Sciatic nerve (tissue), 2 donors: ENCODE results near the gene ABLIM1. TPM values are rescaled to one million over a fixed set of nuclear protein-coding genes. Genes with fewer than 3 reads are reported as not detected.
A peak's percentile ranks its signal among the peaks of the same experiment; 100 is the strongest.

Source experiments
- ATAC-seq: fragments of 200-7000 bp; cut with Tn5 transposase; one replicate; pipeline ENCODE4 v1.9.1; 2020; ENCODE audit warnings: mild to moderate bottlenecking, moderate library complexity
- DNase-seq: peaks from one replicate; pipeline ENCODE4 v3.0.0-alpha.2; 2020; ENCODE audit warnings: low spot score
- intact Hi-C: fragments of 100-400 bp; cut with DNase I; formaldehyde crosslinking; loops from one replicate; pipeline ENCODE4 v1.14.2; 2022
- total RNA-seq: library from RNA; stranded (reverse); fragmentation: NEBNext Ultra II Directional; extraction: Animal tissue kit (Norgen Biotek cat#: 25700); gene quantifications from one replicate; pipeline ENCODE4 v1.2.1, GENCODE V29; 2021
- donor health status: DM: no; HTN: no; CAD: no.
- donor health status: DM: no; HTN: no; CAD: no.

Gene ABLIM1
- total RNA-seq, 1 donor from 2014 or later, result 140 TPM

DNA sequence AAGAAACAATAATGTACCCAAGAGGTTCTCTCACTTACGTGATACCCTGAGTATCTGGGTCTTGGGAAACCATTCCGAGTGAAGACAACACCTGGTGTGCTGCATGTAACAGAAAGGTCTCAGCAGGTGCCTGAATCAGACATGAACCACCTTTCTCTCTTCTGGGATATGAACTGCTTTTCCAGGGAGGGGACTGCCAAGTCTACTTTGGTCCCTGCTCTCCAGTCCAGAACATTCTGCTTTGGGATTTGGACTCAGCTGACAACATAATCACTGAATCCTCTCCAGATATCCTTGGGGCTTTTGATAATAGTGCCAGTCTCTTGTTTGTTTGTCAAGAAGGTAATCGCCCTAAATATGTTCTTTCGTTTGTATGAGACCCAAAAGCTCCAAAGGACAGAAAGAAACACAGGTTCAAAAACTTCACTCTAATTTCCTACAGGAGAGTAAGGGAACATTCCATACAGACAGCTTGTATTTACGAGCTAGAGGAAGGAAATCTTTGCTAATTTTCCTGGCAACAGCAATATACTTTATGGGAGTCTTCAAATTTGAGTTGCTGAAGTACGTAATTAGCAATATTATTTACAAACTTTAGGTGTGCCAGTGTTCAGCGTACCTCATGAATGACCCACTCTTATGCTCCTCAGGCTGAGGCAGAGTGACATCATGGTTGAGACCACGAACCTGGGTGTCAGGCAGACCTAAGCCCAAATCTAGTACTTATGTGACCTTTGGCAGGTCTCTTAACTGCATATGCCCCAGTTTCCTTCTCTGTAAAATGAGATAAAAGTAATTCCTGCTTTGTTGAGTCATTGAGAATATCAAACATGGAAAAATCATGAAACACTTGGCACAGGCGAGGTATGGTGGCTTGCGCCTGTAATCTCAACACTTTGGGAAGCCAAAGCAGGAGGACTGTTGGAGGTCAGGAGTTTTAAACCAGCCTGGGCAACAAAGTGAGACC, 5.4 kb downstream of the ABLIM1 start:
- ATAC-seq (no peak), DNase-seq (no peak)
- intact Hi-C loops, result no loop called here

DNA sequence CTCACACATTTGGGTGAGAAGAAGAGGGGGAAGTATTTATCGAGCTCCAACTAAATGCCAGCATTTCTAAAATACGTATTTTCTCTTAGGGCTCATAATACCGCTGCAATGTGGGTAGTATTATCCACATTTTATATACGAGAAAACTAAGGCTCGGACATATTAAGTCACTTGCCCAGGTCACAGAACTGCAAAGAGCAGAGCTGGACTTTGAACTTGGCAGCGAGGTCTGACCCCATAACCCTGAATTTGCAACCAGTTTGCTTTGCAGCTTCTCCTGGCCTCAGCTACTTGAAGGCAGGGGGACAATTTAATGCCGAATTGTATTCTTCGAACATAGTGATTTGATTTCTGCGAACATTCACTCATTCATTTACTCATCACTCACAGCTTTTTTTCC, 7.2 kb downstream of the ABLIM1 start:
- DNase-seq, result no peak
- intact Hi-C loops, result no loop called here
- no peak for ATAC-seq

DNA sequence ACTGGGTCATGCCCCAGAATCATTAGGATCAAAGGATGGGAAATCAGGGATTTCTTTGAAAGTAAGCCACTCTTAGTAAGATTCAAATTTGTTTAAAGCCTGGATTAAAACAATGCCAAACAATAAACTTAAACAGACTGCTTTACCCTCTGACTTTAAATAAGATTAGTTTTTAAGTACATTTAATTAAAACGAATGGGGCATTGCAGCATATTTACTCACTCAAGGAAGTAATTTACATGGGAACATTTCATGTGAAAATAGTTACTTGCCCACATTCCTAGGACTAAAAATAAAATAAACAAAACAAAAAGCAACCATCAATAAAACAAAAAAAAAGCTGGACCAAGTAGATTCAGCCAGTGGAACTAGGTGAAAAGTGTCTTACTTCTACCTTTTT, 7.8 kb downstream of the ABLIM1 start:
- no peak for ATAC-seq
- no peak for DNase-seq
- intact Hi-C loops, result no loop called here

DNA sequence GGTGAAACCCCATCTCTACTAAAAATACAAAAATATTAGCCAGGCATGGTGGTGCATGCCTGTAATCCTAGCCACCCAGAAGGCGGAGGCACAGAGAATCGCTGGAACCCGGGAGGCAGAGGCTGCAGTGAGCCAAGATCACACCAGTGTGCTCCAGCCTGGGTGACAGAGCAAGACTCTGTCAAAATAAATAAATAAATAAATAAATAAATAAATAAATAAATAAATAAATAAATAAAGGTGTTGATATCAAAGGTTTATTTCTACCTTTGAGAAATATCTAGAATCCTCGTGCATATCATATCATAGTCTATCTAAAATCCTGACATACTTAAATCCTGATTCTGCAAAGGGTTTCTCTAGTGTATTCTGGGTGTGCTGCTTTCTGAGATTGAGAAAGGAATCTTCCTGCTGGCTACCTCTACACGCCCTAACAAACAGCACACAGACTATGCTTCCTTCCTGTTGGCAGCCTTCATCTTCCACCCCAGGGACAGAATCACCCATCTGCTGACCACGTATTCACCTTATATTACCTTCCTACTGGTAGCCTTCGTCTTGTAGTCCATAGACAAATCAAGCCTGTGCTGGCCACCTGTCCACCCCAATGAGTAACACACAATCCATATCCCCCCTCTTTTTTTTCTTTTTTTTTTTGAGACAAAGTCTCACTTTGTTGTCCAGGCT, 8.7 kb downstream of the ABLIM1 start:
- intact Hi-C loops, result no loop called here
- ATAC-seq (no peak), DNase-seq (no peak)

DNA sequence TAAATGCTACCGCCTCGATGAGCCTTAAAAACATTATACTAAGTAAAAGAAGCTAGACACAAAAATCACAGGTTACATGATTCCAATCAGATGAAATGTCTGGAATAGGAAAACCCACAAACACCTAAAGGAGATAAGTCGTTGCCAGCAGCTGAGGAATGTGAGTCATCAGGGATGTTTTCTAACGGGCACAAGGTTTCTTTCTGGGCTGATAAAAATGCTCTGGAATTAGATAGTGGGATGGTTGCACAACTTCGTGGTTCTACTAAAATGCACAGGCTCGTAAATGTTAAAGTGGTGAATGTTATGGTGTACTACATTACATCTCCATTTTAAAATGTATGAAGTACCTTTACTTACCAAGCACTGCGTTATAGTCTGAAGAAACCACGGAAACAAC, 9.7 kb downstream of the ABLIM1 start:
- intact Hi-C loops, result no loop called here
- DNase-seq (no peak), ATAC-seq (no peak)

DNA sequence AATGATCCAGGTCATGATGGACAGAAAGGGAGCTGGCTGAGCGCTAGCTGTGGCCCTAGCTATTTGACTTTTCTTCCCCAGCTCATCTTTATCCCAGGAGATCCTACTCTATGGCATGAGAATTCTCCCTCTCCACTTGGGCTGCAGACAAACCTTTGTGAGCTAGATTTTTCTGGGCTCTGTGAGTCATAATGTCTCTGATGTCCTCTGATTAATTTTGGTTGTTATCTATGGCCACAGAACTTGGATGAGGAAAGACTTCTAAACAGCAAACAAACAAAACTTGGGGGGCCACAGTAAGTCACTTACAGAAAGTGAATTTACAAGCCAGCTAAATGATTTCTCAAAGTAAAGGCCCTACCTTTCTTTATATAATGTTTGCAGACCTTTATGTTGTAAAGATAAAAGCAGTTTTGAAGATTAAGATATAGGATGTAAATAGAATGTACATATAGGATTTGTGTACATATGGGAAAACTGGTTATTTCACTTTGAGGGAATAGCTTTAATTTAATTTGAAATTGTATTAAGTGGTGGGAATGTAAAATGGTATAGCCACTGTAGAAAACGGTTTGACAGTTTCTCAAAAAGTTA, 10.4 kb downstream of the ABLIM1 start:
- no peak for DNase-seq
- no peak for ATAC-seq
- intact Hi-C loops, result no loop called here

DNA sequence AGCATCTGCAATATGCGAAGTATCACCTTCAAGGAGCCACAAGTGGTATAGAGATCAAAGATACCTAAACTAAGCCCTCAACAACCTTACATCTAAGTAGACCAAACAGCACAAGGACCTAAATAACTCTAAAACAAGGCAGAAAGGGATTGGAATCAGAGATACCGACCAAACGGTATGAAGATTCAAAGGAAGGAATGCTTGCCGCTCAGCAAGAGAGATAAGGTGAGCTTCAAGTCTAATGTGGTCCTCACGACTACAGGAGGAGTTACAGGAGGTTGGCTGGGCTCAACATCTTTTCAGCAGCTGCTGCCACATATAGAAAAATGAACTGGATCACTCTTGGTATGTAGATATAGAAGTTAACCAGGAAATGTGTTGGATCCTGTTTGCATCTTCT, 11.6 kb downstream of the ABLIM1 start:
- intact Hi-C loops, result no loop called here
- ATAC-seq (no peak), DNase-seq (no peak)

DNA sequence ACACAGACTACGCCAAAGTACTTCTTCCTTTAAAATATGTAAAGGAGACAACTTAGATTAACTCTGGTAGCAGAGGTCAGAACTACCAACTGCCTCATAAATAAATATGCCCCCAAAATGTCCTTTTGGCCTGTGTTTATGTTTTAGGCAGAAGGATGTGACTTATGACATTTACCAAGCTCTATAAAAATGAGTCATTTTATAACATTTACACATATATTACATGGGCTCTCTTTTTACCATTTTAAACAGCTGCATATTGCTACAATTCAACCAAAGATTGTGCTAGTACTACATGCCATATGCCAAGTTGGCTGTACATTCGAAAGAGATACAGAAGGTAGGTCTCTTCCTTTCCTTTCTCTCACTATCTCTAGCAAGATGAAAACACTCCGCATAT, 12.4 kb downstream of the ABLIM1 start:
- DNase-seq, result no peak
- intact Hi-C loops, result no loop called here
- ATAC-seq, result no peak

DNA sequence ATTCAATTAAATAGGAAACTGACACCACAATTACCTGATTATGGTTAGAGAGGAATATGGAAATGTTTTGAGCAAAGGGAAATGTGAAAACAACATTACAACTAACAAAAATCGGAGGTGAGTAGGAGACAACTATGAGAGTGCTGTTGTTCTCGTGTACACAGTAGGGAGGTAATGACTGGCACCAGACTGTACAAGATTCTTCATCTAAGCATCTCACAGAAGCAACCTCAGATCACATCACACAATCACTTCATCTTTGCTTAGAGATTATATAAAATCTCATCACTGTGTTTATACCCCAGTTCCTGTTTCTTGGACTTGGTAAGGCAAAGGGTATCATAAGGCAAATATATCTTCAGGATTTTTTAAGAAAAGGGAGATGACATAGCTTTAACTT, 14.9 kb downstream of the ABLIM1 start:
- DNase-seq (no peak), ATAC-seq (no peak)
- intact Hi-C loops, result no loop called here

DNA sequence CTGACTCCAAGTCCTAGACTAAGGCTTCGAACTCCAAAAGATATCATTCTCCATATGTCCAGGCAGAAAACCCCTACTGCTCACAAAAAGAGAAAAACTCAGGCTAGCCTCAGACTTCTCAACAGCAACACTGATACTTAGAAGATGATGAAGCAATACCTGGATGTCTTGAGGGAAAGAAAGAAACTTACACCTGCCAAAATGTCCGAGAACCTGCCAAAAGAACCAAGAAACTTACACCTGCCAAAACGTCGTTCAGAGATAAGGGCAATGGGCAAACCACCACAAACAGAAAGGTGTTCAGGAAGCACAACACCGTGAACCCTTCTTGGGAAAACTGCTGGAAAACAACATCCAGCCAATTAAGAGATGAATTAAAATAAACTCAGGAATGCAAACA, 15.3 kb downstream of the ABLIM1 start:
- ATAC-seq, result no peak
- intact Hi-C loops, result no loop called here
- DNase-seq, result no peak

DNA sequence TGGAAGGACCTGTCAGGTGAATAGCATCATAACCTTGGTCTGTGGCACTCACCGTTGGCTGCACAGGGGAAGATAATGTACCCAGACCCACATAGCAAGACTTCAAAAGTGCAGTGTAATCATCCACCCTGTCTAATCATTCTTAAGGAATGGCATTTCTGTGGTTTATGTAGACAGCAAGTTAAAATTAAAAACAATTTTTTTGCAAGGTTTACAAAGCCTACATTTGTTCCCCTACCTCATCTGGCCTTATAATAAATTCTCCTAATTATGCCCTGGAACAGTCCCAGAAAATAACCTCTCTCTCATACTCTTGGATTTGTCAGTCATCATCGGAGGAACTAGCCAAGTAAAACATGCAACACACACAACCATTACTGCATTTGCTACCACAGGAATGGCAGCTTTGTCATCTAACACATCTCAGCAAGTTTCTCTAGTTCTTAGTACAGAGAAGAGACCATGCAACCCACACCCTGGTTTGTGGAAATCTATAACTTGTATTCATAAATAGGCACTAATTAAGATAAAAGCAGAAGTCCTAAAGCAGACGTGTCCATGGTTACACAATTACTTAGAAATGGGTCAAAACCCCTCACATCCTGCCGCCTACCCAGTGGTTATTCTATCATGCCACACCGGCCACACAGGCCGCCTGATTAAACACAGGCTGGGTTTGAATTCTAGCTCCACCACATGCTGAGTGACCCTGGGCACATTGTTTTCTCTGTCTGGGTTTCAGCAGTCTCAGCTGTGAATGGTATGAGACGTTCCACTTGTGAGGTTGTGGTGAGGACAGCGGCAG, 19.1 kb downstream of the ABLIM1 start:
- no peak for DNase-seq
- ATAC-seq, result no peak
- intact Hi-C loops, result no loop called here

DNA sequence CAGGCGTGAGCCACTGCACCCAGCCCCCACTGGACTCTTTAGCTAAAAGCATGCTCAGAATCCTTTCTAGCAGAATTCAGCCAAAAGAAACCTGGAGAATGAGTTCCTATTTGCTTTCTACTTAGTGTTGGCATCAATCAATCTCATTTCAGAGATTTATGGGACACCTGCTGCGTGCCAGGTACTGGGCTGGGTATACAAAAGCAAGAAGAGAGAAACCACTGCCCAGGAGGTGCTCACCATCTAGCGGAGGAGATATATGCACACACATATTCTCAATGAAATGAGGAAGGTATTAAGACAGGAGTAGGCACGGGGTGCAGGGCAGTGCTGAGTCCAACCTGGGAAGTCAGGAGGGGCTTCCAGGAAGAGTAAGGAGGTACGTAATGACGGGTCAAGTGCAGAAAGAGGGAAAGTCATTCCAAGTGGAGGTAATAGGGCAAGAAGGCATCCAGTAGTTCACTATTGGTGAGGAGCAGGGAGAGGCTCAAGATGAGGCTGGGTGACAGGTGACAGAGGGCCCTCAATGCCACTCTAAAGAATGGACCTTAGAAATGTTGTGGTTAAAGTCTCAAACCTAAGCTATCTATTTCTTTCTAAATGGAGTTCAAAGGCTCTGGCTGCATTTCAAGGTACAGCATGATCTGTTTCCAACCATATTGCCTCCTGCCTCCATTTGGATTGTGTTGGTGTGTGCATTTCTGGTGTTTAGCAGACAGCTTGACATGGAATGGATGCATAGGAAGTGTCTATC, 22.1 kb downstream of the ABLIM1 start:
- no peak for DNase-seq
- ATAC-seq, result no peak
- intact Hi-C loops, result no loop called here

DNA sequence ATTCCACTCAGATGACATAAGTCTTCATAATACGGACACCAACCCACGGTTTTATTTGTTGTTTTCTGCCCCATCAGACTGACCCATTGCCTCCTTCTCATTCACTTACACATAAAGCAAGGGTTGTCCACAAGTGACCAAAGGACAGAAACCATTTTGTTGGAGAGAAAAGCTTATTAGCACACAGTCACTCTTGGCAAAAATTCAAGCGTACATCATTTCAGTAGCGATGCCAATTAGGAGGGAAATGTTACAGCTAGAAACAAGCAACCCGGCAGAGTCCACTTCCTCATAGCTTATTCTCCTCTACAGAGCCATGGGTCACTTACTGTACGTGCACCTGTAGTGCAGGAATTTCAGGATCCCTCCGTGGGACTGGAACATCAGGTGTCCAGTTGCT, 23.0 kb downstream of the ABLIM1 start:
- intact Hi-C loops, result no loop called here
- no peak for ATAC-seq
- no peak for DNase-seq

DNA sequence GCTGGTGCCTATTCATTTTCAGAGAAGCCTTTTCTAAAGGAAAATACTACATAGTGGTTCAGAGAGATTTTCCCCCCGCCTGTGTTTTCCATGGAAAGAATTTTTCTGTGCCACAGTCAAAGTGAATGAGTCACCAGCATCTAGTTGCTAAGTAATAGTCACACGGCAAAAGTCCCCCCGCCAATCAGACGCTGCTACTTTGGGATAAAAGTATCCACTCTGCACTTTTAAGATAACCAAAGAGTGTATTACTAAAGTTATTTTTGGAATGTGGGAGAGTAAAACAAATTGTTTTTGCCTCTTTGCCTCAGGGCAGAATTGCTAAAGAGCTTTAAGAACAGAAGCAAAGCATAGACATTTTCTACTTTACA, 23.5 kb downstream of the ABLIM1 start:
- intact Hi-C loops, result no loop called here
- DNase-seq (peak; percentile 66), ATAC-seq (peak; percentile 80)

DNA sequence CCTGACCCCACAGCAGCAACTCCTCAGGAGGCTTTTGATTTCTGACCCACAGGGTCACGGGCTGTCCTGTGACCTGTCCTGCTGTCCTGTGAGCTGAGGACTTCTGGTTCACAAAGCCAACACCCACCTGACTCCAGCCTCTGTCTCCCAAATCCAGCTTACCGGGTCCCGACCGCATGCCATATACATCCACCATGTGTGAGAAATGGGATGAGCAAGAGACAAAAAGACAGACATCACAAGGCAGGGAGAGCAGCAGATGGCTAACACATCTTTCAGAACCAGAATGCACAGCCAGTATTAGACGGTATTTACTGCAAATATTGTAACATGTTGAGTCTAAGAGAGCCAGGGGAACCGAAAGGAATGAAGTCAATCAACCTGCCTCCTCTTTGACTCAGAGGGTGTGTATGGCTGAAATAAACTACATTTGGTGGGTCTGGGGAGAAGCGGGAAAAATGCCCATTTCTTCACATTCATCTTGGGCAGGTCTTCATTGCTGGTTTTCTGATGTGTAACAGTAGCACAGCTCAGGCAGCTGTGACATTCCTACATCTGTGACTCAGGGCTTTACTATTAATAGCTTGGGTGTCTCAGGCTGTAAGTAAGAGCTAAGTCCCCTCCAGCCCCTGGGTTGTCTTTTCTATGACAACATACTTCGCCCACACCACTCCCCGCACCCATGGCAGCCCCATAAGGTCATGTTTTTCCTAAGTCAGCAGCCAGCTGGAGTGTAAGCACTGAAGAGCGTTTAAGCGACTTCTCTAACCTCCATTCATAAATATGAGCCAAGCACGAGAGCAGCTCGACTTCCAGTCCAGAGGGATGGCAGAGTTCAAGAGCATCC, 25.0 kb downstream of the ABLIM1 start:
- ATAC-seq (peak; percentile 71), DNase-seq (no peak)
- intact Hi-C loops, result no loop called here

DNA sequence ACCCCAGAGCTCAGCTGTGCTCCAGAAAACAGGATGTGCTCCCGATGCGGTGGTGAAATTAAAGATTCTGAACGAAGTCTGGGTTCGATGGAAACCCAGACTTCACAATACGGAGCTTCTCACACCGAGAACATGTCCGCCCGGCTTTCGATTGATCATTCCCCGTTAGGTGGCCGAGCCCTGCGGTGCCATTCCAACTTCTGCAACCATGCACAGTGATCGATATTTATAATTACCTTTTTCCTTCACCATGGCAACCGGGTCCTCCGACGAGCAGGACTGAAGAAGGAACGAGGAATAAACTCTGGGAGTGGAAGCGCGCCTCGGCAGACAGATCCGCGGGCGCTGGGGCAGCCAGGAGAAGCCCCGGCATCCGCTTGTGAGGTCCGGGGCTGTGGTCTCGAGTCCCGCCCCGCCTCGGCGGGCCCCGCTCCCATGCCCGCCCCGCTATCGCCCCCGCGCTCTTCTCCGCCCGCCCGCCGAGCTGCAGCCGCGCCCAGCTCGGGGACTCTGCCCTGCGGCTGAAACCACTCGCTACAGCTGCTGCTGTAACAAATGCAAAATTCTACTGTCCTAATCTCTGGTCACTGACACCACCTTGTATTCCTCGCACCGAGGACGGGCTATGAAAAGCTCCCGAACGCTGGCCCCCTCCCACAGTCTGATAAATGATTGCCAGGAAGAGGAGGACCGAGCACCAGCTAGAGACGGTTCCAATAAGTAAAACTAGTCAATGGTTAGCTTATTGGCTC, 26.2 kb downstream of the ABLIM1 start:
- DNase-seq (no peak), ATAC-seq (peak; percentile 63)
- intact Hi-C loops, result no loop called here

DNA sequence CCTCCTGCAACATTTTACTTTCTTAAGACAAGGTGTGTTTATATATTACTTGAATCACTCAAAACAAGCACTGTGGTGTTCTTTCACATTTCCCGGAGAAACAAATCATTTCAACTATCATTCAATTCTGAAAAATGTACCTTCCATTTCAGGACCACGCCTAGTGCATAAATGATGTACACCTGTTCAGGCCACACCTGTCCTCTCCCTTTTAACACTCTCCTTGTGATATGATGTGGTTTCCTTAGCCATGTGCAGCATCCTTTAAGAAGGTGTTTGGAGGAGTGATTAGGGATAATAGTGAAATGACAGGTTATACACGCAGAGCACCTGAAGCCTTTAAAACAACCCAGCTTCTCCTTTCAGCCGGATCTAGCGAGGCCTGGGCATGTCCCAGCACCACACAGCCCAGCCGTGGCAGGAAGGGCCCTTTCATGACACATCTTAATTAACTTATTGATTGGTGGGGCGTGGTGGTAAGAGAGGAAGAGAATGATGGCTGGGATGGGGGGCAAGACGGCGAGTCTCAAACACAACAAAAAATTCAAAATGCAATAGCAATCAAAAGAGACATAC, 26.9 kb downstream of the ABLIM1 start:
- no peak for DNase-seq
- no peak for ATAC-seq
- intact Hi-C loops, result no loop called here
